Measurements from ENCODE around the gene S1PR2. TPM values are rescaled to one million over a fixed set of nuclear protein-coding genes. Genes with fewer than 3 reads are reported as not detected.

Gene S1PR2
- total and polyA plus RNA-seq, 2 donors (not counting 3 experiments of a cell fraction or from before 2014, with no cell fraction given), result 0.70 to 1.0 TPM

- peak within 1 kb of the TSS; percentile 49 for H2AFZ ChIP-seq (ENCODE audit: low read depth, low read length)
- H3K9ac ChIP-seq (replicated peaks; ENCODE audit: extremely low read depth, insufficient read depth, low read length), result peak within 1 kb of the TSS; percentile 78
- peak within 1 kb of the TSS; percentile 46 for H3K27ac ChIP-seq (ENCODE audit: insufficient read depth, low read depth, low read length)
- H3K4me3 ChIP-seq (replicated peaks in 1 of 3; ENCODE audit: insufficient read depth in 1 of 3, low read depth in 1 of 3, low read length in 3 of 3), result peak within 1 kb of the TSS; percentile 67 to 88 (median 86)
- intact Hi-C loops (cut with micrococcal nuclease), result loop anchor here (1.0 to 10.0 kb wide), 4 partner anchors 36 to 190 kb away; partner anchors contain the start of genes ANGPTL6, PPAN, S1PR2 and TYK2
- H3K4me1 ChIP-seq (ENCODE audit: control insufficient read depth, extremely low read depth, insufficient read depth, low read length), result peaks cover 16% of the 10 kb centered on the region
- peak; percentile 96 for DNase-seq (ENCODE audit: low read depth, low spot score)
- peaks cover 46% of the 10 kb centered on the region for H3K79me2 ChIP-seq (ENCODE audit: control insufficient read depth, insufficient read depth, low read length)
- ChIA-PET POLR2A (no interaction called here), CTCF (interaction anchor here (0.8 to 2.3 kb wide), 5 partner anchors 25 to 73 kb away, joined by 3 to 9 read pairs (median 3); no protein-coding TSS in a partner anchor)
- H4K20me1 ChIP-seq (replicated peaks; ENCODE audit: control insufficient read depth, extremely low read depth, insufficient read depth, low read length), result no peaks in the 10 kb centered on the region
- no TSS peak for BruUV-seq (replicated peaks)
- no peaks in the 10 kb centered on the region for H3K9me1 ChIP-seq (replicated peaks; ENCODE audit: control insufficient read depth, extremely low read depth, insufficient read depth, low read length)
- H3K36me3 ChIP-seq (ENCODE audit: control insufficient read depth in 2 of 2, extremely low read depth in 1 of 2, insufficient read depth in 2 of 2, low read length in 2 of 2), result no peaks in the 10 kb centered on the region
- no peaks in the 10 kb centered on the region for H3K27me3 ChIP-seq (ENCODE audit: control insufficient read depth in 2 of 2, insufficient read depth in 2 of 2, low read length in 2 of 2)
- dilution Hi-C loops (cut with MboI; ENCODE audit: extremely low pct_ligation_motif_present, low sequenced_read_pairs), result no loop called here
- peak; percentile 99 for FAIRE-seq
- H3K4me2 ChIP-seq (ENCODE audit: insufficient read depth, low read length), result peak within 1 kb of the TSS; percentile 86
- H3K9me3 ChIP-seq (replicated peaks; ENCODE audit: control insufficient read depth, insufficient read depth, low read length), result no peaks in the 10 kb centered on the region
- peak; percentile 6 for TF ChIP-seq MAX (IDR thresholded peaks at IDR 0.05; ENCODE audit: insufficient read depth, insufficient read length)
- peak; percentile 39 for TF ChIP-seq MYC (IDR thresholded peaks at IDR 0.05; ENCODE audit: low read depth, low read length)
- peak; percentile 94 for TF ChIP-seq POLR2A (IDR thresholded peaks at IDR 0.05; ENCODE audit: low read depth, low read length)
- TF ChIP-seq EZH2 (IDR thresholded peaks at IDR 0.05; ENCODE audit: borderline replicate concordance, low read depth, low read length, severe bottlenecking), result no peak
- no peak for TF ChIP-seq FOS (IDR thresholded peaks at IDR 0.05; ENCODE audit: borderline replicate concordance, insufficient read depth, low read length)
- peak; percentile 86 for TF ChIP-seq POLR2AphosphoS5 (IDR thresholded peaks at IDR 0.05; ENCODE audit: insufficient read depth, low read depth, low read length)
- no peak for TF ChIP-seq JUN (IDR thresholded peaks at IDR 0.05; ENCODE audit: borderline replicate concordance, insufficient read depth, insufficient read length, low read depth)
- TF ChIP-seq GATA2 (IDR thresholded peaks at IDR 0.05; ENCODE audit: insufficient read depth, insufficient read length, low read depth, low read length), result no peak
- TF ChIP-seq CTCF (IDR thresholded peaks at IDR 0.05; ENCODE audit: extremely low read depth in 1 of 2, insufficient read depth in 1 of 2, low read depth in 1 of 2, low read length in 2 of 2), result no peak
These were observed 36.5 kb downstream of the S1PR2 start, which contains the start of gene DNMT1 for GRCh38 chr19:10194500-10195198. DNMT1 (minus strand) TSS chr19:10194953; CDS start chr19:10194899, 54 bp downstream.
